NCI-H2227 (cell line): Measurements from ENCODE around the gene LANCL3.
A peak's percentile ranks its signal among the peaks of the same experiment; 100 is the strongest.

Source experiments
- DNase-seq: peaks from one replicate; lab custom pipeline; 2025; ENCODE audit not compliant: unreplicated experiment; lab: John Stamatoyannopoulos, UW

Gene LANCL3

GRCh38 chrX:37679230-37679629 lies 107.8 kb downstream of the LANCL3 start:
- DNase-seq, result no peak

GRCh38 chrX:37679888-37680287 lies 108.4 kb downstream of the LANCL3 start:
- no peak for DNase-seq

- peak; percentile 6 for DNase-seq
Measured at GRCh38 chrX:37684426-37684825, 113.0 kb downstream of the LANCL3 start.

- DNase-seq, result peak; percentile 60
Measured at GRCh38 chrX:37684973-37685372, 113.5 kb downstream of the LANCL3 start.

- peak; percentile 94 for DNase-seq
Measured at GRCh38 chrX:37685381-37686359, 114.2 kb downstream of the LANCL3 start, which contains the start of gene XK. Gene XK (plus strand): TSS chrX:37685791. CDS start chrX:37685962, 171 bp downstream.

GRCh38 chrX:37686369-37686995 lies 115.0 kb downstream of the LANCL3 start:
- peak; percentile 57 for DNase-seq

- DNase-seq, result no peak
Measured at GRCh38 chrX:37686996-37687395, 115.5 kb downstream of the LANCL3 start.

GRCh38 chrX:37690119-37690518 lies 118.7 kb downstream of the LANCL3 start:
- DNase-seq, result no peak

- no peak for DNase-seq
Measured at GRCh38 chrX:37692918-37693317, 121.5 kb downstream of the LANCL3 start.

- DNase-seq, result no peak
Measured at GRCh38 chrX:37697169-37697760, 125.8 kb downstream of the LANCL3 start.

- no peak for DNase-seq
Measured at GRCh38 chrX:37701588-37701987, 130.1 kb downstream of the LANCL3 start.

- no peak for DNase-seq
Measured at GRCh38 chrX:37711991-37712390, 140.5 kb downstream of the LANCL3 start.

- no peak for DNase-seq
Measured at GRCh38 chrX:37712458-37712857, 141.0 kb downstream of the LANCL3 start.

- no peak for DNase-seq
Measured at GRCh38 chrX:37714479-37714878, 143.0 kb downstream of the LANCL3 start.

GRCh38 chrX:37716602-37717001 lies 145.1 kb downstream of the LANCL3 start:
- DNase-seq, result no peak

GRCh38 chrX:37717708-37718107 lies 146.2 kb downstream of the LANCL3 start:
- DNase-seq, result no peak

GRCh38 chrX:37722595-37722994 lies 151.1 kb downstream of the LANCL3 start:
- DNase-seq, result no peak

GRCh38 chrX:37726346-37726745 lies 154.9 kb downstream of the LANCL3 start:
- no peak for DNase-seq
